Fibroblast of villous mesenchyme (primary cell): ENCODE measurements around the gene CTBP1. TPM values are rescaled to one million over a fixed set of nuclear protein-coding genes. Genes with fewer than 3 reads are reported as not detected.
A peak's percentile ranks its signal among the peaks of the same experiment; 100 is the strongest.

Experiments used
- DNase-seq: peaks from one replicate; pipeline ENCODE4 v3.0.0-alpha.2; 2010; ENCODE audit warnings: low read depth
- H3K4me3 ChIP-seq: 2 replicates; pipeline ENCODE4 v1.5.1; 2011; ENCODE audit warnings: low read depth, mild to moderate bottlenecking, low read length
- total RNA-seq: library from RNA; depleted of rRNA; stranded (reverse); fragments of >200 nt; gene quantifications from 2 replicates; pipeline ENCODE4 v1.2.3, GENCODE V29; 2012
- TF ChIP-seq, protein P1 (sequence below): IDR thresholded peaks from 2 replicates; pipeline ENCODE4 v1.5.1; 2012; ENCODE audit warnings: low read depth, mild to moderate bottlenecking, low read length; ENCODE audit not compliant: insufficient read depth

CTBP1 gene
- total RNA-seq, 1 donor, result 235 TPM

DNA sequence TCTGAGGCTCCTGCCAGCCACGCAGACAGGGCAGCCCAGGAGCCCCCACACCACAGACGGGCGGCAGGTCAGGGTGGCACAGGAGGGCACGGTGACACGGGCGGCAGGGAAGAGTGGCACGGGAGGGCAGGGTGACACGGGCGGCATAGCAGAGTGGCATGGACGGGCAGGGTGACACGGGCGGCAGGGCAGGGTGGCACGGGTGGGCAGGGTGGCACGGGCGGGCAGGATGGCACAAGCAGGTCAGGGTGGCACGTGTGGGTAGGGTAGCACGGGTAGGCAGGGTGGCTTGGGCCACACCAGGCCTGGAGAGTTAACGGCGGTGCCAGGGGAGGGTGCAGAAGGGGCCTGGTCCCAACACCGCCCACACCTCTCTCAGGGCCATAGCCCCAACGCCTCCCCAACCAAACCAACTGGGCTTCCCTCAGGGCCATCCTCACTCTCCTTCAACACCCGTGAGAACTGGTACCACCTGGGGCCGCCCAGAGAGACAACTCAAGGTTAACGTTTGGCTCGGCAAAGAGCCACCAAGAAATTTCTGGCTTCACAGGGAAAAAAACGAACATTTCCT, 3.4 kb downstream of the CTBP1 start:
- no peak for DNase-seq
- TF ChIP-seq, protein P1, sequence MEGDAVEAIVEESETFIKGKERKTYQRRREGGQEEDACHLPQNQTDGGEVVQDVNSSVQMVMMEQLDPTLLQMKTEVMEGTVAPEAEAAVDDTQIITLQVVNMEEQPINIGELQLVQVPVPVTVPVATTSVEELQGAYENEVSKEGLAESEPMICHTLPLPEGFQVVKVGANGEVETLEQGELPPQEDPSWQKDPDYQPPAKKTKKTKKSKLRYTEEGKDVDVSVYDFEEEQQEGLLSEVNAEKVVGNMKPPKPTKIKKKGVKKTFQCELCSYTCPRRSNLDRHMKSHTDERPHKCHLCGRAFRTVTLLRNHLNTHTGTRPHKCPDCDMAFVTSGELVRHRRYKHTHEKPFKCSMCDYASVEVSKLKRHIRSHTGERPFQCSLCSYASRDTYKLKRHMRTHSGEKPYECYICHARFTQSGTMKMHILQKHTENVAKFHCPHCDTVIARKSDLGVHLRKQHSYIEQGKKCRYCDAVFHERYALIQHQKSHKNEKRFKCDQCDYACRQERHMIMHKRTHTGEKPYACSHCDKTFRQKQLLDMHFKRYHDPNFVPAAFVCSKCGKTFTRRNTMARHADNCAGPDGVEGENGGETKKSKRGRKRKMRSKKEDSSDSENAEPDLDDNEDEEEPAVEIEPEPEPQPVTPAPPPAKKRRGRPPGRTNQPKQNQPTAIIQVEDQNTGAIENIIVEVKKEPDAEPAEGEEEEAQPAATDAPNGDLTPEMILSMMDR, result no peak

DNA sequence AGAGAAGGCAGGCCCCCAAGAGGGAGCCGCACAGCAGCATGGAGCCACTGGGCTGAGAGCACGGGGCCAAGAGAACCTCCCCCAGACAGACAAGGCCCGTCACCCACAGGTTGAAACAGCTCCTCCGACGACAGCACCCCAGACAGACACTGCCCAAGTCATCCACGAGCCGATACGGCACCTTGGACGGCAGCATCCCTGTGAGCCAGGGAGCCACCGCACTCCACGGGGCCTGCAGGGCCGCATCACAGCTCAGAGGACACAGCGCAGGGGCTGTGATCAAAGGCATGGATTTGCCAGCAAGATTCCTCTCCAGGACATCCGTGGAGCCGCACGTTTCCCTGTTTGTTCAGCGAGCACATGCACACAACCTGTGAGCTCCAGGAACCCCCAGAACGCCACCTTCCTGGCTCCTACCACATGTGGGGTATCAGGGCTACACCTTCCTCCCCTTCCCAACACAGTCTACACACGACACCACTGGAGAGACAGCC, 3.9 kb downstream of the CTBP1 start:
- no peak for DNase-seq
- TF ChIP-seq, protein P1, result no peak
- no peak overlapping the region for H3K4me3 ChIP-seq

More for the DNA sequence above, 3.4 kb downstream of the CTBP1 start:
- H3K4me3 ChIP-seq, result no peak overlapping the region

DNA sequence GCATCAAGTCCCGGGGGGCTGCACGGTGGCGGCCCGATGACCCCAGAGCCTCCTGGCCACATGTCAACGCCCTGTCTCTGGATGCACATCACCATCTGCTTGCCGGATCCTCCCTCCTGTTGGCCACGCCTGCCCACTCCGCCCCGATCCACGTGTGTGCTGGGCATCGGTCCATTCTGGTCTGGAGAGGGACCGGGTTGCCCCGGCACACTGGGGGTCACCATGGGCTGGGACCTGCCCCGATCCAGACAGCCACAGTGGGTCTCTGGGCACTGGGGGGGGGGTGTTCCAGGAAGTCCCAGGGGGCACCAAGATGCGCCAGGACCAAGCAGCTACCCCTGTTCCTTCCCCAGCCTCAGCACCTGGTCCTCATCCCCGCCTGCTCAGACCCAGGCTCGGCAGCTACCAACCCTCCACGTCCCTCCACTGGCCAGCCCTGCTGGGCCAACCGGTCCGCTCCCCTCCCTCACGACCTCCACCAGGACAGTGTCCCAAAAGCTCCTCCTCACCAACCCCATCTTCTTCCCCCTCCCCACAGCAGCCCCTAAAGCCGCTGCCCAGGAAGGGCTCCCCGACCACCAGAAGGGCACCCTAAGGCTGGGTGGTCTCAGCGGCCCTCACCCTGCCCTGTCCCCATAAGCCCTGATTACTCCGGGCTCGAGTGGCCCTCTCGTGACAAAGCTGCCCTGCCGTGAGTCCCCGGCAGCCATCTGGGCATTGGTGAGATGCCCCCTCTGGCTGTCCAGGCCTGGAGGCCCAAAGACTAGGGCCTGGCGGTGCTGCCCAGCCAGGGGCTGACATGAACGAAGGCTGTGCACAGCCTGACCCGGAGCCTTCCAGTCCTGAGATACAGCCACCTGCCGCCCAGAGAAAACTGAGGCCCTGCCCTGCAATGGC, 4.6 kb downstream of the CTBP1 start:
- no peak overlapping the region for H3K4me3 ChIP-seq
- TF ChIP-seq, protein P1, result no peak
- no peak for DNase-seq

DNA sequence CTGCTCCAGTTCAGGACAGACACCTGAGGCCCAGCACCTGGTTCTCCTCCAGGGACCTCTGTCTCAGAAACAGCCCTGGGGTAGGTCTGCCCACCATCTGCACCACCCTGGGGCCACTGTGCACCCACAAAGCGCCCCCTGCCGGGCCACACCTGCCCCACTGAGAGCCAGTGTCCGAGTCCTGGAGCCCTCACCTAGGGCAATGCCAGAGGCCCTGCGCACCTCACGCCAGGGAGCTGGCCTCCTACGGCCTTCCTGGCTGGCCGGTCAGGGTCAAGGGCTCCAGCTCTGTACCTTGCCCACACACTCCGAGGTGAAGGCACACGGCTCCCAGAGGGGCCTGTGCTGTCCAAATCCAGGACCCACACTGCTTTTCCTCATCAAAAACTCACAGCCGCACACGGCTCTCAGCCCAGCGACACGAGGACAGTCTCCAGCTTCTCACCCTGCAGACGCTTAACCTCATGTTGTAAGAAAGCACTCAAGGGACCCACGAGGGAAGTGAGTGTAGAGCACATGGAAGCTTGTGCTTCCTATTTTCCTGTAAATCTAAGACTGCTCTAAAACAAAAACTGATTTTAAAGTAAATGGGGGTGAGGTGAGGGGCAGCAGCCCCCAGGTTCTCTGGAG, 5.4 kb downstream of the CTBP1 start:
- H3K4me3 ChIP-seq, result no peak overlapping the region
- TF ChIP-seq, protein P1, result peak; percentile 9
- no peak for DNase-seq

DNA sequence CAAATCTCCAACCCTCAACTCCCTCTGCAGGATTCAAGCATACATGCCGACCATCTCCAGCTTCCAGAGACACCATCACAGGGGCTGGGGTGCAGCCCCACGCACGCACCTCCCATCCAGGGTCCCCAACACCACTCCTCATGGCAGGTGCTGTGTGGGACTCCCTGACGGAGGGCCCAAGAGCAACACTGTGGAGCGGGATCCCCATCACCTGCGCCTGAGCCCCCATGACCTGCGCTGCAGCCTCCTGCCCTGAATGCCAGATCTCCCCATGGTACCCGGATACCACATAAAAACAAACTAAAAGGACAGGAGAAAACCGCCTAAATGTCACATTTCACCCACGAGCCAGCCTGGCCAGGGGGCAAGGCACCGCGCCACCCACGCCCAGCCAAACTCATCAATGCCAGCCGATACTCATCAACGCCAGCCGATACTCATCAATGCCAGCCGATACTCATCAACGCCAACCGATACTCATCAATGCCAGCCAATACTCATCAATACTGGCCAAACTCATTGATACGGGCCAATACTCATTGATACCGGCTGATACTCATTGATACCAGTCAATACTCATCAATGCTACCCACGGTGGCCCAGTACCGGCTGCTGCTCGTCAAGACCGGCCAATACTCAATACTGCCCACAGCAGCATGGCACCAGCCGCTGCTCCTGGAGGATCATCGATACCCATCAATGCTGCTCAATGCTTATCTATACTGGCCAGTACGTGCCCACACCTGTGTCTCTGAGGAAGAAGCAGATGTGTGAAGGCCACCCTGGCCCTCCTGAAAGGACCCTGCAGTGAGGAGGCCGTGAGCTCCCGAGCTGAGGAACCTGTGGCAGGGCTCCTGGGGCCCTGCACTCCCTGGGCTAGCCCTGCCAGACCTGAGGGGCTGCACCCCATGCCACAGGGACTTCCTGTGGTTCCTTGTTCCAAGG, 6.2 kb downstream of the CTBP1 start:
- no peak for DNase-seq
- H3K4me3 ChIP-seq, result no peak overlapping the region
- TF ChIP-seq, protein P1, result no peak

DNA sequence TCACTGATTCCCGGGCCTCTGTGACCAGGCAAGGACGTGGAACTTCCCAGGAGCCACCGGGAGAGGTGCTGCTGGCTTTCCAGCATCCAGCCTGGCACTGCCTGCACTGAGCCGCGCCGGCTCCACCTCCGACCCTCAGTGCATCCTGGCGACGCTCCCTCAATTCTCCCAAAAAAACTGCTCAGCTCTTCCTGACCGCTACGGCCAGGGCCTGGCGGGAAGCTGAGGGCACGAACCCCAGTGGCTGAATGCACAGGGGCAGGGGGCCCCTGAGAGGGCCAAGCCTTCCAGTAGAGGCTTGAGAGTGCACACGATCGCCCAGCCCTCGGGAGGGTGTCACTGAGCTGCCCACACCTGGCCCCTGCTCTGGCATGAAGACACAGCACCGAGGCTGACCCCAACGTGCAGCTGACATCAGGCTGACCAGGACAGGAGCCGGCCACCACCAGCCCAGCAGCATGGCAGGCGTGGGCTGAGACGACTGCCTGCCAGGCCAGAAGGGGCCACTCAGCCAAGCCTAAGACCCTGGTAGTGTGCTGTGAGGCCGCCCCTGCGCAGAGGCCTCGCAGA, 6.9 kb downstream of the CTBP1 start:
- no peak for DNase-seq
- TF ChIP-seq, protein P1, result no peak

More for the DNA sequence above, 6.9 kb downstream of the CTBP1 start:
- H3K4me3 ChIP-seq, result no peak overlapping the region
